Ovary (tissue), 3 donors: ENCODE data around the gene MEGF6.

ENCODE experiments used
- EP300 ChIP-seq: sonication (generic); formaldehyde crosslinking; IDR thresholded peaks from one replicate; pipeline ENCODE4 v1.6.1; 2017; ENCODE audit warnings: antibody characterized with exemption
- POLR2A ChIP-seq: fragments of 450-650 bp; IDR thresholded peaks from one replicate; pipeline ENCODE4 v1.6.1; 2017; ENCODE audit warnings: antibody characterized with exemption, mild to moderate bottlenecking, moderate library complexity
- TF ChIP-seq, protein P1 (sequence below), 3 donors: fragments of 450-650 bp in 2 of 3; fragments of 200-600 bp in 1 of 3; IDR thresholded peaks; one replicate each; pipeline versions ENCODE4 v1.5.1 to v1.8.0; 2016 to 2022; ENCODE audit warnings: antibody characterized with exemption in 3 of 3, mild to moderate bottlenecking in 1 of 3
- donor health status: DM: no; HTN: no; CAD: no.

DNA sequence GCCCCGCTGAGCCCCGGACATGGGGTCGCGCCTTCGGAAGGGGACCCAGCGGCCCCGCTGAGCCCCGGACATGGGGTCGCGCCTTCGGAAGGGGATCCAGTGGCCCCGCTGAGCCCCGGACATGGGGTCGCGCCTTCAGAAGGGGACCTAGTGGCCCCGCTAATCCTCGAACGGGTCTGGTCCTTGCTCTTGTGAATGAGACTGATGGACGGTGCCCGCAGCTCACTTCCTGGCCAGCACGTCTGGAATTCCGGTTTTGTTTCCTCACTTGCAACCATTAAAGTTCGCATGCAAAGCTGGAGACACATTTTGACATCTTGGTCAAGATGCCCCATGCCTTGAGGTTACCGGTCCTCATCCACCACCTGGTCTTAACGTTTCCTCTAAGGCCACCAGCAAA is 33.0 kb upstream of the MEGF6 start:
- TF ChIP-seq POLR2A = no peak
- TF ChIP-seq, protein P1, sequence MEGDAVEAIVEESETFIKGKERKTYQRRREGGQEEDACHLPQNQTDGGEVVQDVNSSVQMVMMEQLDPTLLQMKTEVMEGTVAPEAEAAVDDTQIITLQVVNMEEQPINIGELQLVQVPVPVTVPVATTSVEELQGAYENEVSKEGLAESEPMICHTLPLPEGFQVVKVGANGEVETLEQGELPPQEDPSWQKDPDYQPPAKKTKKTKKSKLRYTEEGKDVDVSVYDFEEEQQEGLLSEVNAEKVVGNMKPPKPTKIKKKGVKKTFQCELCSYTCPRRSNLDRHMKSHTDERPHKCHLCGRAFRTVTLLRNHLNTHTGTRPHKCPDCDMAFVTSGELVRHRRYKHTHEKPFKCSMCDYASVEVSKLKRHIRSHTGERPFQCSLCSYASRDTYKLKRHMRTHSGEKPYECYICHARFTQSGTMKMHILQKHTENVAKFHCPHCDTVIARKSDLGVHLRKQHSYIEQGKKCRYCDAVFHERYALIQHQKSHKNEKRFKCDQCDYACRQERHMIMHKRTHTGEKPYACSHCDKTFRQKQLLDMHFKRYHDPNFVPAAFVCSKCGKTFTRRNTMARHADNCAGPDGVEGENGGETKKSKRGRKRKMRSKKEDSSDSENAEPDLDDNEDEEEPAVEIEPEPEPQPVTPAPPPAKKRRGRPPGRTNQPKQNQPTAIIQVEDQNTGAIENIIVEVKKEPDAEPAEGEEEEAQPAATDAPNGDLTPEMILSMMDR (IDR thresholded peaks at IDR 0.05) = no peak
- TF ChIP-seq EP300 = no peak
